Activated CD4-positive, alpha-beta T cell treated with anti-CD3 and anti-CD28 coated beads, Interleukin-2, amount 10 ng/mL, durations not matched to agents 24 days and 14 days (primary cell): Measurements from ENCODE around the gene FMNL2. TPM values are rescaled to one million over a fixed set of nuclear protein-coding genes. Genes with fewer than 3 reads are reported as not detected.

Source experiments
- DNase-seq: peaks from one replicate; pipeline ENCODE4 v3.0.0; 2022
- H3K27ac Mint-ChIP-seq: one replicate; pipeline ENCODE4 v1.8.0; 2022; ENCODE audit warnings: mild to moderate bottlenecking, mixed read lengths
- H3K27me3 Mint-ChIP-seq: one replicate; pipeline ENCODE4 v1.8.0; 2022; ENCODE audit warnings: mixed read lengths
- H3K36me3 Mint-ChIP-seq: one replicate; pipeline ENCODE4 v1.8.0; 2022; ENCODE audit warnings: low read depth, mild to moderate bottlenecking, mixed read lengths
- H3K4me1 Mint-ChIP-seq: one replicate; pipeline ENCODE4 v1.8.0; 2021; ENCODE audit warnings: mixed read lengths
- H3K4me3 Mint-ChIP-seq: one replicate; pipeline ENCODE4 v1.8.0; 2022; ENCODE audit warnings: mild to moderate bottlenecking, moderate library complexity, mixed read lengths
- H3K9me3 Mint-ChIP-seq: one replicate; pipeline ENCODE4 v1.8.0; 2021; ENCODE audit warnings: mixed read lengths
- intact Hi-C: fragments of 100-400 bp; cut with micrococcal nuclease; formaldehyde crosslinking; loops from one replicate; pipeline ENCODE4 v1.15.1; 2023
- total RNA-seq: library from RNA; stranded (reverse); gene quantifications from 2 replicates; pipeline ENCODE4 v1.2.3, GENCODE V29; 2022

The FMNL2 gene
- total RNA-seq, 1 donor from 2014 or later, result 14.9 TPM

- no peaks in the 10 kb centered on the region for H3K9me3 Mint-ChIP-seq
- H3K4me1 Mint-ChIP-seq, result peaks cover 11% of the 10 kb centered on the region
- no peak for DNase-seq
- no peak overlapping the region for H3K4me3 Mint-ChIP-seq
- intact Hi-C loops, result no loop called here
- no peak overlapping the region for H3K27ac Mint-ChIP-seq
- no peaks in the 10 kb centered on the region for H3K27me3 Mint-ChIP-seq
- H3K36me3 Mint-ChIP-seq, result no peaks in the 10 kb centered on the region
These were observed 297.8 kb downstream of the FMNL2 start for GRCh38 chr2:152632736-152633135.

- H3K4me3 Mint-ChIP-seq, result no peak overlapping the region
- DNase-seq, result peak; percentile 91
- no peaks in the 10 kb centered on the region for H3K27me3 Mint-ChIP-seq
- H3K4me1 Mint-ChIP-seq, result no peaks in the 10 kb centered on the region
- no peaks in the 10 kb centered on the region for H3K36me3 Mint-ChIP-seq
- H3K9me3 Mint-ChIP-seq, result no peaks in the 10 kb centered on the region
- no peak overlapping the region for H3K27ac Mint-ChIP-seq
- intact Hi-C loops, result loop anchor here (1.0 kb wide), 4 partner anchors 300 to 598 kb away; partner anchors contain the start of gene FMNL2
These were observed 300.8 kb downstream of the FMNL2 start for GRCh38 chr2:152635635-152636298.

GRCh38 chr2:152637251-152637650, 302.3 kb downstream of the FMNL2 start:
- H3K27ac Mint-ChIP-seq, result no peak overlapping the region
- H3K9me3 Mint-ChIP-seq, result no peaks in the 10 kb centered on the region
- H3K27me3 Mint-ChIP-seq, result no peaks in the 10 kb centered on the region
- intact Hi-C loops, result no loop called here
- DNase-seq, result no peak
- H3K36me3 Mint-ChIP-seq, result peaks cover 2% of the 10 kb centered on the region
- no peaks in the 10 kb centered on the region for H3K4me1 Mint-ChIP-seq
- no peak overlapping the region for H3K4me3 Mint-ChIP-seq

- no peaks in the 10 kb centered on the region for H3K9me3 Mint-ChIP-seq
- DNase-seq, result no peak
- H3K36me3 Mint-ChIP-seq, result peaks cover 2% of the 10 kb centered on the region
- H3K27ac Mint-ChIP-seq, result no peak overlapping the region
- no peak overlapping the region for H3K4me3 Mint-ChIP-seq
- intact Hi-C loops, result no loop called here
- H3K4me1 Mint-ChIP-seq, result no peaks in the 10 kb centered on the region
- no peaks in the 10 kb centered on the region for H3K27me3 Mint-ChIP-seq
These were observed 303.1 kb downstream of the FMNL2 start for GRCh38 chr2:152638056-152638455.

GRCh38 chr2:152638590-152638989, 303.6 kb downstream of the FMNL2 start:
- H3K9me3 Mint-ChIP-seq, result no peaks in the 10 kb centered on the region
- H3K27me3 Mint-ChIP-seq, result no peaks in the 10 kb centered on the region
- DNase-seq, result no peak
- no peaks in the 10 kb centered on the region for H3K4me1 Mint-ChIP-seq
- no peak overlapping the region for H3K27ac Mint-ChIP-seq
- H3K4me3 Mint-ChIP-seq, result no peak overlapping the region
- peaks cover 2% of the 10 kb centered on the region for H3K36me3 Mint-ChIP-seq
- intact Hi-C loops, result no loop called here

GRCh38 chr2:152644189-152644873, 309.4 kb downstream of the FMNL2 start:
- no peak overlapping the region for H3K4me3 Mint-ChIP-seq

GRCh38 chr2:152646264-152646663, 311.3 kb downstream of the FMNL2 start:
- H3K4me1 Mint-ChIP-seq, result no peaks in the 10 kb centered on the region
- intact Hi-C loops, result no loop called here
- DNase-seq, result no peak
- no peaks in the 10 kb centered on the region for H3K9me3 Mint-ChIP-seq
- no peak overlapping the region for H3K27ac Mint-ChIP-seq
- no peak overlapping the region for H3K4me3 Mint-ChIP-seq
- no peaks in the 10 kb centered on the region for H3K27me3 Mint-ChIP-seq
- peaks cover 13% of the 10 kb centered on the region for H3K36me3 Mint-ChIP-seq

More at GRCh38 chr2:152644189-152644873, 309.4 kb downstream of the FMNL2 start:
- no peak overlapping the region for H3K27ac Mint-ChIP-seq
- H3K9me3 Mint-ChIP-seq, result no peaks in the 10 kb centered on the region
- no peaks in the 10 kb centered on the region for H3K27me3 Mint-ChIP-seq
- no peaks in the 10 kb centered on the region for H3K4me1 Mint-ChIP-seq
- DNase-seq, result no peak
- H3K36me3 Mint-ChIP-seq, result peaks cover 5% of the 10 kb centered on the region
- intact Hi-C loops, result no loop called here

GRCh38 chr2:152646775-152647174, 311.8 kb downstream of the FMNL2 start:
- no peaks in the 10 kb centered on the region for H3K4me1 Mint-ChIP-seq
- peak; percentile 47 for DNase-seq
- no peak overlapping the region for H3K4me3 Mint-ChIP-seq

GRCh38 chr2:152647552-152647951, 312.6 kb downstream of the FMNL2 start:
- no peak overlapping the region for H3K4me3 Mint-ChIP-seq
- H3K4me1 Mint-ChIP-seq, result no peaks in the 10 kb centered on the region
- no peaks in the 10 kb centered on the region for H3K9me3 Mint-ChIP-seq
- H3K36me3 Mint-ChIP-seq, result peaks cover 18% of the 10 kb centered on the region
- H3K27me3 Mint-ChIP-seq, result no peaks in the 10 kb centered on the region
- H3K27ac Mint-ChIP-seq, result peak overlapping the region; percentile 9
- DNase-seq, result no peak
- intact Hi-C loops, result no loop called here

More at GRCh38 chr2:152646775-152647174, 311.8 kb downstream of the FMNL2 start:
- Mint-ChIP-seq H3K36me3 (peaks cover 12% of the 10 kb centered on the region), H3K9me3 (no peaks in the 10 kb centered on the region), H3K27me3 (no peaks in the 10 kb centered on the region), H3K27ac (no peak overlapping the region)
- intact Hi-C loops, result no loop called here

- Mint-ChIP-seq H3K9me3 (no peaks in the 10 kb centered on the region), H3K27me3 (no peaks in the 10 kb centered on the region), H3K36me3 (peaks cover 21% of the 10 kb centered on the region), H3K4me3 (no peak overlapping the region), H3K4me1 (no peaks in the 10 kb centered on the region), H3K27ac (no peak overlapping the region)
- DNase-seq, result peak; percentile 47
- intact Hi-C loops, result no loop called here
These were observed 313.4 kb downstream of the FMNL2 start for GRCh38 chr2:152648336-152648735.

GRCh38 chr2:152649997-152650396, 315.0 kb downstream of the FMNL2 start:
- Mint-ChIP-seq H3K4me3 (no peak overlapping the region), H3K27ac (no peak overlapping the region), H3K4me1 (no peaks in the 10 kb centered on the region), H3K9me3 (no peaks in the 10 kb centered on the region), H3K27me3 (no peaks in the 10 kb centered on the region), H3K36me3 (peaks cover 29% of the 10 kb centered on the region)
- peak; percentile 28 for DNase-seq
- intact Hi-C loops, result no loop called here

- no peak for DNase-seq
- Mint-ChIP-seq H3K27me3 (no peaks in the 10 kb centered on the region), H3K4me3 (no peak overlapping the region), H3K36me3 (peaks cover 32% of the 10 kb centered on the region), H3K27ac (no peak overlapping the region), H3K9me3 (no peaks in the 10 kb centered on the region), H3K4me1 (no peaks in the 10 kb centered on the region)
- intact Hi-C loops, result no loop called here
These were observed 315.9 kb downstream of the FMNL2 start for GRCh38 chr2:152650768-152651371.

GRCh38 chr2:152651834-152652233, 316.9 kb downstream of the FMNL2 start:
- peaks cover 1% of the 10 kb centered on the region for H3K4me1 Mint-ChIP-seq

GRCh38 chr2:152655880-152656279, 320.9 kb downstream of the FMNL2 start:
- intact Hi-C loops, result no loop called here
- H3K36me3 Mint-ChIP-seq, result peaks cover 50% of the 10 kb centered on the region
- DNase-seq, result no peak
- no peak overlapping the region for H3K27ac Mint-ChIP-seq
- H3K4me3 Mint-ChIP-seq, result no peak overlapping the region
- peaks cover 7% of the 10 kb centered on the region for H3K4me1 Mint-ChIP-seq
- H3K9me3 Mint-ChIP-seq, result no peaks in the 10 kb centered on the region
- H3K27me3 Mint-ChIP-seq, result no peaks in the 10 kb centered on the region

More at GRCh38 chr2:152651834-152652233, 316.9 kb downstream of the FMNL2 start:
- Mint-ChIP-seq H3K4me3 (no peak overlapping the region), H3K27me3 (no peaks in the 10 kb centered on the region), H3K36me3 (peaks cover 38% of the 10 kb centered on the region), H3K9me3 (no peaks in the 10 kb centered on the region), H3K27ac (no peak overlapping the region)
- peak; percentile 19 for DNase-seq
- intact Hi-C loops, result no loop called here
